RWPE2 (cell line): Measurements from ENCODE around the gene CHCHD3.

Experiments used
- ATAC-seq: fragments of 200-7000 bp; cut with Tn5 transposase; 3 replicates; pipeline ENCODE4 v1.9.1; 2021; ENCODE audit warnings: low read depth
- DNase-seq: peaks from one replicate; pipeline ENCODE4 v3.0.0-alpha.2; 2020; ENCODE audit warnings: low spot score
- H3K27ac ChIP-seq: fragments of 450-650 bp; 2 replicates; pipeline ENCODE4 v1.5.1; 2017; ENCODE audit warnings: mild to moderate bottlenecking; ENCODE audit not compliant: poor library complexity, severe bottlenecking
- H3K27me3 ChIP-seq: fragments of 250-450 bp; sonication (Bioruptor Pico); 2 replicates; pipeline ENCODE4 v1.5.1; 2021; ENCODE audit warnings: mild to moderate bottlenecking, moderate library complexity; ENCODE audit not compliant: insufficient read depth, poor library complexity, severe bottlenecking
- H3K36me3 ChIP-seq: fragments of 250-450 bp; sonication (Bioruptor Pico); 2 replicates; pipeline ENCODE4 v1.5.1; 2020; ENCODE audit warnings: low read depth, mild to moderate bottlenecking, moderate library complexity
- H3K4me1 ChIP-seq: fragments of 250-450 bp; sonication (Bioruptor Pico); 2 replicates; pipeline ENCODE4 v1.5.1; 2021; ENCODE audit warnings: mild to moderate bottlenecking, moderate library complexity; ENCODE audit not compliant: insufficient read depth, poor library complexity, severe bottlenecking
- H3K4me3 ChIP-seq: fragments of 250-450 bp; sonication (Bioruptor Pico); 2 replicates; pipeline ENCODE4 v1.5.1; 2021; ENCODE audit warnings: mild to moderate bottlenecking, moderate library complexity; ENCODE audit not compliant: severe bottlenecking
- H3K9me3 ChIP-seq: fragments of 250-450 bp; sonication (Bioruptor Pico); 2 replicates; pipeline ENCODE4 v1.5.1; 2021; ENCODE audit warnings: mild to moderate bottlenecking, moderate library complexity; ENCODE audit not compliant: severe bottlenecking
- TF ChIP-seq, protein P1 (sequence below): fragments of 450-650 bp; IDR thresholded peaks from one replicate; pipeline ENCODE4 v1.5.1; 2017; ENCODE audit warnings: mild to moderate bottlenecking, moderate library complexity; ENCODE audit not compliant: poor library complexity, severe bottlenecking

The CHCHD3 gene

DNA sequence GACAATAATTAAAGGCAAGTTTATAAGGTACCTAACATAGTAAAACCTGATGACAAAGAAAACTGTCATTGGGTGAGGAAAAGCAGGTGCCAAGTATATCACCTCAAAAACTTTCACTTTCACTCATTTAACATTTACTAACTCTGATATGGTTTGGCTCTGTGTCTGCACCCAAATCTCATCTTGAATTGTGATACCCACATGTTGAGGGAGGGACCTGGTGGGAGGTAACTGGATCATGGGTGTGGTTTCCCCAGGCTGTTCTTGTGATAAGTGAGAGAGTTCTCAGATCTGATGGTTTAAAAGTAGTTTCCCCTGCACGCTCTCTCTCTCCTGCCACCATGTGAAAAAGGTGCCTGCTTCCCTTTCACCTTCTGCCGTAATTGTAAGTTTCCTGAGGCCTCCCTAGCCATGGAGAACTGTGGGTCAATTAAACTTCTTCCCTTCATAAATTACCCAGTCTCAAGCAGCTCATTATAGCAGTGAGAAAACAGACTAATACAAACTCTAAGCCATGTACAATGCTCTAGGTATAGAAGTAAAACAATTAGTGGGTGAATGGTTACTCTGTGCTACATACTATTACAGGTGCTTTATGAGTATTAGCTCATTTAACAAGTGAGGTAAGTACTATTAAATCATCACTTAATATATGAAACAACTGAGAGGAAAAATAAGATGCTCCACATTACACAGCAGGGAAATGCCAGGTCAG is 199.0 kb downstream of the CHCHD3 start:
- TF ChIP-seq, protein P1, sequence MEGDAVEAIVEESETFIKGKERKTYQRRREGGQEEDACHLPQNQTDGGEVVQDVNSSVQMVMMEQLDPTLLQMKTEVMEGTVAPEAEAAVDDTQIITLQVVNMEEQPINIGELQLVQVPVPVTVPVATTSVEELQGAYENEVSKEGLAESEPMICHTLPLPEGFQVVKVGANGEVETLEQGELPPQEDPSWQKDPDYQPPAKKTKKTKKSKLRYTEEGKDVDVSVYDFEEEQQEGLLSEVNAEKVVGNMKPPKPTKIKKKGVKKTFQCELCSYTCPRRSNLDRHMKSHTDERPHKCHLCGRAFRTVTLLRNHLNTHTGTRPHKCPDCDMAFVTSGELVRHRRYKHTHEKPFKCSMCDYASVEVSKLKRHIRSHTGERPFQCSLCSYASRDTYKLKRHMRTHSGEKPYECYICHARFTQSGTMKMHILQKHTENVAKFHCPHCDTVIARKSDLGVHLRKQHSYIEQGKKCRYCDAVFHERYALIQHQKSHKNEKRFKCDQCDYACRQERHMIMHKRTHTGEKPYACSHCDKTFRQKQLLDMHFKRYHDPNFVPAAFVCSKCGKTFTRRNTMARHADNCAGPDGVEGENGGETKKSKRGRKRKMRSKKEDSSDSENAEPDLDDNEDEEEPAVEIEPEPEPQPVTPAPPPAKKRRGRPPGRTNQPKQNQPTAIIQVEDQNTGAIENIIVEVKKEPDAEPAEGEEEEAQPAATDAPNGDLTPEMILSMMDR: no peak
- Histone ChIP-seq H3K27ac (no peak overlapping the region), H3K9me3 (no peaks in the 10 kb centered on the region), H3K27me3 (no peaks in the 10 kb centered on the region), H3K4me1 (peaks cover 5% of the 10 kb centered on the region), H3K36me3 (no peaks in the 10 kb centered on the region), H3K4me3 (no peak overlapping the region)
- ATAC-seq: no peak
- DNase-seq: no peak

DNA sequence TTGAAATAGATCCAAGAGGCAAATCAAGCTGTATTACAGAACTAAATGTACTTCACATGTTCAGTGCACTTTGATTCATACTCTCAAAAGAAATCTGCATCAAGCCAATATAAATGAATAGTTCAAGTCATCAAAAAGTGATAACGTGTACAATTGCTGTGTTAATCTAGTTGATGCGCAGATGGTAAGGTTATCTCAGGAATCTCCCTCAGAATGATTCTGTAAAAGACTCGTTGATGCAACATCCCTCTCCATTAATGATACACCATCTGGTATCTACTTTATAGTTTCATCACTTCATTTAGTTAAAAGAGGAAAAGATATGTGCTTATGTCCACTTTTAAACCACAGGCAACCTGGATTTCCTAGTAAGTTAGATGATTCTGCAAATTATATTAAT is 200.6 kb downstream of the CHCHD3 start:
- DNase-seq: no peak
- peaks cover 5% of the 10 kb centered on the region for H3K4me1 ChIP-seq
- H3K36me3 ChIP-seq: no peaks in the 10 kb centered on the region
- H3K27me3 ChIP-seq: no peaks in the 10 kb centered on the region
- ATAC-seq: no peak
- H3K27ac ChIP-seq: no peak overlapping the region
- H3K4me3 ChIP-seq: no peak overlapping the region
- TF ChIP-seq, protein P1: no peak
- no peaks in the 10 kb centered on the region for H3K9me3 ChIP-seq

DNA sequence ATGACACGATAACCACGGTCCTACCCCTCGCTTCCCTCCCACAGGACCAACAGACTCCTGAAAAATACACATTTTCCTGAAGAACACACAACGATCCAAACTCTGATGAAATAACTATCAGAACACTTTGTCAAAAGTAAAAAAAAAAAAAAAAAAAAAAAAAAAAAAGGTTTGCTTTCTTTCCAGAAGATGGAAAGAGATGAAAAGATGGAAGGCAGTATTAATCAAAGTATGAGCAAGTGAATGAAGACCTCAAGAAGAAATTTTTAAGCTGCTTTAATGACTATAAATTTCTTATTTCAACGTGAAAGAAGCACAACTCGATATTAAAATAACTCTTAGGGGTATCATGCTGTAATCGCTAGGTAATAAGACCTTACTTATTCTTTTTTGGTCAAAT is 202.3 kb downstream of the CHCHD3 start:
- Histone ChIP-seq H3K9me3 (no peaks in the 10 kb centered on the region), H3K27ac (no peak overlapping the region), H3K27me3 (no peaks in the 10 kb centered on the region), H3K4me3 (no peak overlapping the region), H3K36me3 (no peaks in the 10 kb centered on the region), H3K4me1 (peaks cover 5% of the 10 kb centered on the region)
- no peak for ATAC-seq
- TF ChIP-seq, protein P1: no peak
- DNase-seq: no peak

DNA sequence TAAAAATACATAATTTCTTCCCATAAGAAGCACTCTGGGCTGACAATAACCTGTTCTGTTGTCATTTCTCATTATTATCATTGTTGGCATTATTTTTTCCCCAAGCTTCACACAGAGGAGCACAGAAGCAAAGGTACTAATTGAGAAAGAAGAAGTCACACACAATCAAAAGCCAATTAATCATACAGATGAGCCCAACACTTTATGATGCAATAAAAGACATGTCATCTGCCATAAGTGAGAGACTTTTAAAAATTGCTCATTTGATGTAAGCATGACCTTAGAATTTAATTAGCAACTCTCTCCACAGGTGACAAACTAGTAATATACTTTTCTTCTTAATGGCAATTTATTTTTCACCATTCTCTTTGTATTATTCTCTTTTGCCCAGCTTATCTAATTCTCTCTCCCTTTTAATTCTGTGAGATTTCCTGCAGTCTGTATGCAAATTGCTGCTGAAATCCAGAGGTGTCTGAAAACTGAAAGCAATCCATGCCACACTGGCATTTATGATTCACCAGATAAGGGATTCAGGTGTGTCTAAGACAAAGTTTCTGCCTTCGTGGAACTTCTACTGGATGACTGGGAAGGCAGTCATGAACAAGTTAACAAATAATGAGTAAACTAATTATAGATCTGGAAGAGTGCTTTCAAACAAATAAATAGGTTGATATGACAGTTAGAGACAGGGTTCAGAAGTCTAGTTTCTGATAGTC is 203.5 kb downstream of the CHCHD3 start:
- DNase-seq (no peak), ATAC-seq (peak; percentile 51; the same call in 1 of the 3 replicates)
- Histone ChIP-seq H3K36me3 (no peaks in the 10 kb centered on the region), H3K9me3 (no peaks in the 10 kb centered on the region), H3K27me3 (no peaks in the 10 kb centered on the region), H3K4me1 (peaks cover 5% of the 10 kb centered on the region), H3K27ac (no peak overlapping the region), H3K4me3 (no peak overlapping the region)
- TF ChIP-seq, protein P1: no peak

DNA sequence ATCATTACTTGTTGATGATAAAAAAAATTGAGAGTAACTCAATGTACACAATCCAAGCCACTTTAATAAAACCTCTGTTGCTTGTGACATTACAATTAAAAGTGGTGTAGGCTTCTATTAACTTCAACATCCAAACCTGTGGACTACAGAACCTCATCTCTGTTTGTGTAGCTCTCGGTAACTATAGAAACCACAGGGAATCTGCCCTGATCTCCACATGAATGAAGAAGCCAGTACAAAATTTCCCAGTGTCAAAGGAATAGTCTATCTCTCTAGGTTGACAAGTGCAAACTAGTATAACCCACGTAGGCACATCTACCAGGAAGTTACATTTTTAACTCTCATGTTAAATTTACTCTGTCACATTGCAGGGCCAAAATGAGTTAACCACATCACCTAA is 204.3 kb downstream of the CHCHD3 start:
- no peak overlapping the region for H3K4me3 ChIP-seq
- no peaks in the 10 kb centered on the region for H3K27me3 ChIP-seq
- no peak for ATAC-seq
- H3K4me1 ChIP-seq: peaks cover 5% of the 10 kb centered on the region
- no peaks in the 10 kb centered on the region for H3K36me3 ChIP-seq
- no peak overlapping the region for H3K27ac ChIP-seq
- DNase-seq: no peak
- TF ChIP-seq, protein P1: no peak
- H3K9me3 ChIP-seq: no peaks in the 10 kb centered on the region
